ENCODE measurements around the gene MOB3C. TPM values are rescaled to one million over a fixed set of nuclear protein-coding genes. Genes with fewer than 3 reads are reported as not detected.
"Not testable (repeated sequence)": the region's sequence is repeated elsewhere in the genome, so short reads cannot be mapped to it uniquely, and the experiment has no call there.

The MOB3C gene
- total RNA-seq, 1 donor from 2014 or later: 30.2 TPM

- ATAC-seq: no peak
- Histone ChIP-seq H3K27ac (no peak overlapping the region), H3K4me1 (no peaks in the 10 kb centered on the region), H3K36me3 (peaks cover 74% of the 10 kb centered on the region), H3K4me3 (no peak overlapping the region), H3K27me3 (ENCODE audit: low read depth) (no peaks in the 10 kb centered on the region), H3K9me3 (no peaks in the 10 kb centered on the region)
- no peak for TF ChIP-seq CTCF (IDR thresholded peaks at IDR 0.05)
- intact Hi-C loops (cut with DNase I): no loop called here
- no peak for DNase-seq
These were observed 40.0 kb upstream of the MOB3C start for GRCh38 chr1:46656643-46657042.

- DNase-seq (no peak), ATAC-seq (no peak)
- Histone ChIP-seq H3K4me1 (no peaks in the 10 kb centered on the region), H3K36me3 (peaks cover 74% of the 10 kb centered on the region), H3K4me3 (no peak overlapping the region), H3K27ac (no peak overlapping the region), H3K27me3 (ENCODE audit: low read depth) (no peaks in the 10 kb centered on the region), H3K9me3 (no peaks in the 10 kb centered on the region)
- TF ChIP-seq CTCF (IDR thresholded peaks at IDR 0.05): no peak
- intact Hi-C loops (cut with DNase I): no loop called here
These were observed 39.2 kb upstream of the MOB3C start for GRCh38 chr1:46655848-46656247.

GRCh38 chr1:46654698-46655097, 38.1 kb upstream of the MOB3C start:
- intact Hi-C loops (cut with DNase I): not testable (repeated sequence)

GRCh38 chr1:46654012-46654411, 37.4 kb upstream of the MOB3C start:
- Histone ChIP-seq H3K4me1 (no peaks in the 10 kb centered on the region), H3K4me3 (no peak overlapping the region), H3K9me3 (no peaks in the 10 kb centered on the region), H3K27ac (no peak overlapping the region), H3K36me3 (peaks cover 77% of the 10 kb centered on the region), H3K27me3 (ENCODE audit: low read depth) (no peaks in the 10 kb centered on the region)
- no peak for TF ChIP-seq CTCF (IDR thresholded peaks at IDR 0.05)
- DNase-seq (no peak), ATAC-seq (no peak)
- intact Hi-C loops (cut with DNase I): no loop called here

More at GRCh38 chr1:46654698-46655097, 38.1 kb upstream of the MOB3C start:
- H3K4me3 ChIP-seq; DNase-seq; H3K27ac ChIP-seq; H3K4me1 ChIP-seq; H3K9me3 ChIP-seq; H3K27me3 ChIP-seq (ENCODE audit: low read depth); ATAC-seq: not testable (repeated sequence)
- H3K36me3 ChIP-seq: peaks cover 78% of the 10 kb centered on the region

GRCh38 chr1:46653405-46653958, 36.9 kb upstream of the MOB3C start:
- TF ChIP-seq CTCF (IDR thresholded peaks at IDR 0.05): no peak
- no peak overlapping the region for H3K27ac ChIP-seq

GRCh38 chr1:46652321-46653100, 35.9 kb upstream of the MOB3C start:
- H3K27me3 ChIP-seq (ENCODE audit: low read depth): no peaks in the 10 kb centered on the region

More at GRCh38 chr1:46653405-46653958, 36.9 kb upstream of the MOB3C start:
- DNase-seq (no peak), ATAC-seq (no peak)
- Histone ChIP-seq H3K4me3 (no peak overlapping the region), H3K4me1 (no peaks in the 10 kb centered on the region), H3K9me3 (no peaks in the 10 kb centered on the region), H3K36me3 (peaks cover 78% of the 10 kb centered on the region), H3K27me3 (ENCODE audit: low read depth) (no peaks in the 10 kb centered on the region)
- intact Hi-C loops (cut with DNase I): no loop called here

GRCh38 chr1:46651152-46651551, 34.5 kb upstream of the MOB3C start:
- H3K27ac ChIP-seq; H3K9me3 ChIP-seq; H3K27me3 ChIP-seq (ENCODE audit: low read depth); DNase-seq; ATAC-seq; H3K4me1 ChIP-seq; intact Hi-C loops (cut with DNase I); H3K4me3 ChIP-seq: not testable (repeated sequence)
- H3K36me3 ChIP-seq: peaks cover 72% of the 10 kb centered on the region

More at GRCh38 chr1:46652321-46653100, 35.9 kb upstream of the MOB3C start:
- Histone ChIP-seq H3K4me1 (no peaks in the 10 kb centered on the region), H3K36me3 (peaks cover 73% of the 10 kb centered on the region), H3K4me3 (no peak overlapping the region), H3K27ac (no peak overlapping the region), H3K9me3 (no peaks in the 10 kb centered on the region)
- ATAC-seq: no peak
- no peak for DNase-seq
- intact Hi-C loops (cut with DNase I): no loop called here
- no peak for TF ChIP-seq CTCF (IDR thresholded peaks at IDR 0.05)

All from lower lobe of right lung (tissue), 2 donors.